Parathyroid adenoma (tissue), 2 donors: ENCODE results near the gene LINS1.

Experiments used
- H2AFZ ChIP-seq: fragments of 300-600 bp; sonication (generic); one replicate; pipeline ENCODE4 v1.7.0; 2017; ENCODE audit warnings: antibody characterized with exemption, mild to moderate bottlenecking
- H3K27ac ChIP-seq: fragments of 300-600 bp; sonication (generic); one replicate; pipeline ENCODE4 v1.7.0; 2017
- H3K27me3 ChIP-seq: fragments of 300-600 bp; sonication (generic); one replicate; pipeline ENCODE4 v1.7.0; 2017; ENCODE audit warnings: low read length; ENCODE audit not compliant: control insufficient read depth, insufficient read depth
- H3K36me3 ChIP-seq: fragments of 300-600 bp; sonication (generic); one replicate; pipeline ENCODE4 v1.7.0; 2017; ENCODE audit warnings: low read length; ENCODE audit not compliant: control insufficient read depth, insufficient read depth
- H3K4me1 ChIP-seq: fragments of 300-600 bp; sonication (generic); one replicate; pipeline ENCODE4 v1.7.0; 2017; ENCODE audit warnings: control low read depth
- H3K4me2 ChIP-seq: fragments of 300-600 bp; sonication (generic); one replicate; pipeline ENCODE4 v1.7.0; 2017; ENCODE audit warnings: low read length
- H3K4me3 ChIP-seq: fragments of 300-600 bp; sonication (generic); one replicate; pipeline ENCODE4 v1.7.0; 2017; ENCODE audit warnings: low read depth, low read length
- H3K79me2 ChIP-seq: fragments of 300-600 bp; sonication (generic); one replicate; pipeline ENCODE4 v1.7.0; 2017; ENCODE audit warnings: control low read depth
- H3K9ac ChIP-seq: fragments of 300-600 bp; sonication (generic); one replicate; pipeline ENCODE4 v1.7.0; 2017; ENCODE audit warnings: mild to moderate bottlenecking
- H3K9me3 ChIP-seq: fragments of 300-600 bp; sonication (generic); one replicate; pipeline ENCODE4 v1.7.0; 2017; ENCODE audit warnings: low read length; ENCODE audit not compliant: control insufficient read depth
- CTCF ChIP-seq: fragments of 300-600 bp; sonication (generic); IDR thresholded peaks from one replicate; pipeline ENCODE4 v1.7.0; 2017; ENCODE audit warnings: antibody characterized with exemption, mild to moderate bottlenecking
- donor health status: primary hyperparathyroidism.

The LINS1 gene

GRCh38 chr15:100623301-100623700 lies 21.3 kb upstream of the LINS1 start:
- no peak for TF ChIP-seq CTCF
- H3K9ac ChIP-seq = no peak overlapping the region

GRCh38 chr15:100616700-100617099 lies 14.7 kb upstream of the LINS1 start:
- H3K79me2 ChIP-seq = no peaks in the 10 kb centered on the region
- no peak overlapping the region for H2AFZ ChIP-seq
- no peaks in the 10 kb centered on the region for H3K4me1 ChIP-seq

More at GRCh38 chr15:100623301-100623700, 21.3 kb upstream of the LINS1 start:
- H3K79me2 ChIP-seq = no peaks in the 10 kb centered on the region
- no peak overlapping the region for H3K27ac ChIP-seq
- H3K36me3 ChIP-seq = no peaks in the 10 kb centered on the region
- H2AFZ ChIP-seq = no peak overlapping the region
- H3K9me3 ChIP-seq = no peaks in the 10 kb centered on the region
- no peaks in the 10 kb centered on the region for H3K4me1 ChIP-seq
- H3K27me3 ChIP-seq = no peaks in the 10 kb centered on the region
- H3K4me2 ChIP-seq = no peak overlapping the region
- no peak overlapping the region for H3K4me3 ChIP-seq

GRCh38 chr15:100615801-100616200 lies 13.8 kb upstream of the LINS1 start:
- Histone ChIP-seq H3K9ac (no peak overlapping the region), H3K27me3 (no peaks in the 10 kb centered on the region), H2AFZ (no peak overlapping the region), H3K4me2 (no peak overlapping the region), H3K27ac (no peak overlapping the region), H3K4me1 (no peaks in the 10 kb centered on the region), H3K36me3 (no peaks in the 10 kb centered on the region), H3K4me3 (no peak overlapping the region), H3K79me2 (no peaks in the 10 kb centered on the region), H3K9me3 (no peaks in the 10 kb centered on the region)
- TF ChIP-seq CTCF = no peak

More at GRCh38 chr15:100616700-100617099, 14.7 kb upstream of the LINS1 start:
- no peak overlapping the region for H3K9ac ChIP-seq
- H3K27me3 ChIP-seq = no peaks in the 10 kb centered on the region
- H3K9me3 ChIP-seq = no peaks in the 10 kb centered on the region
- no peak for TF ChIP-seq CTCF
- no peaks in the 10 kb centered on the region for H3K36me3 ChIP-seq
- no peak overlapping the region for H3K4me3 ChIP-seq
- no peak overlapping the region for H3K4me2 ChIP-seq
- no peak overlapping the region for H3K27ac ChIP-seq

GRCh38 chr15:100614918-100615317 lies 12.9 kb upstream of the LINS1 start:
- Histone ChIP-seq H3K4me3 (no peak overlapping the region), H3K9me3 (no peaks in the 10 kb centered on the region), H3K4me2 (no peak overlapping the region)

More at GRCh38 chr15:100614918-100615317, 12.9 kb upstream of the LINS1 start:
- no peak for TF ChIP-seq CTCF
- H3K9ac ChIP-seq = no peak overlapping the region
- H3K36me3 ChIP-seq = no peaks in the 10 kb centered on the region
- H3K4me1 ChIP-seq = no peaks in the 10 kb centered on the region
- no peaks in the 10 kb centered on the region for H3K79me2 ChIP-seq
- H2AFZ ChIP-seq = no peak overlapping the region
- no peak overlapping the region for H3K27ac ChIP-seq
- H3K27me3 ChIP-seq = no peaks in the 10 kb centered on the region
